Activated T-cell treated with anti-CD3 and anti-CD28 coated beads, Interleukin-2, amount 50 U/mL, for 1 hour (primary cell): ENCODE results near the gene ZNF586.
"Not testable (repeated sequence)": the region's sequence is repeated elsewhere in the genome, so short reads cannot be mapped to it uniquely, and the experiment has no call there.

Source experiments
- DNase-seq: peaks from one replicate; pipeline ENCODE4 v3.0.0-alpha.2; 2020

The ZNF586 gene

GRCh38 chr19:57769345-57770131 lies at the start of gene ZNF586:
ZNF586 (plus strand) TSS chr19:57769676; CDS start chr19:57769843, 167 bp downstream.
- peak; percentile 82 for DNase-seq

DNA sequence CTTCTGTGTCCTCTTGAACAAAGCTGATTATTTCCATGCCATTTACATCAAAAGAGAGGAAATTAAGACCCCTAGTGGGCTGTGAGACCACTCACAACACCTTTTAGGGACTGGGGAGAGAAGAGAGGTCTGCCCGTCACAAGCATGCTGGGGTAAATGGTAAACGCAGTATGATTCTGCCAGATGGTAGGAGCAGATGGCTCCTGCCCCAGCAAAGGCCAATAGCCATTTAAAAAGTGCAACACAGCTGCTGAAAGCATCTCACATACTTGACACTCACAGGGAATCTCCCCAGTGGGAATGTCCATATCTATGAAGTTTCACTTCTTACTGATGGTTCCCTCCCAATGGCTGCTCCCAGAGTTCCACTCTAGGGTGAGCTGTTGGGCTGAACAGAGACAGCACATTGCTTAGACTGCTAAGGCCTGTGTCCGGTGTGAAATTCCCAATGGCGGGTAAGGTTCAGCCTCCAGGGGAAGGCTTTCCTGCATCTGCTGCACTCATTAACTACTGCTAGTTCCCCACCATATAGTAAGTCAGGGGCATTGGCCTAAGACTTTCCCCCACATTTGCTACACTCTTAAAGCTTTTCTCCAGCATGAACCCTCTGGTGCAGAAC lies 49.5 kb upstream of the ZNF586 start:
- no peak for DNase-seq

GRCh38 chr19:57720878-57721277 lies 48.6 kb upstream of the ZNF586 start:
- DNase-seq, result no peak

DNA sequence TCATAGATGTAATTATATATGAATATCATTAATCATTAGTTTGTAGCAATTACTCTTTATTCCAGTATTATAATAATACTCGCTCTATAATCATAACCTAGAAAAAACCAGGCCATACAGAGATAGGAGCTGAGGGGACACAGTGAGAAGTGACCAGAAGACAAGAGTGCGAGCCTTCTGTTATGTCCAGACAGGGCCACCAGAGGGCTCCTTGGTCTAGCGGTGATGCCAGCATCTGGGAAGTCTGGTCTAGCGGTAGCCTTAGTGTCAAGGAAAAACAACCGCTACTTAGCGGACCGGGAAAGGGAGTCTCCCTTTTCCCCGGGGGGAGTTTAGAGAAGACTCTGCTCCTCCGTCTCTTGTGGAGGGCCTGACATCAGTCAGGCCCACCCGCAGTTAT lies 31.2 kb upstream of the ZNF586 start:
- peak; percentile 53 for DNase-seq

DNA sequence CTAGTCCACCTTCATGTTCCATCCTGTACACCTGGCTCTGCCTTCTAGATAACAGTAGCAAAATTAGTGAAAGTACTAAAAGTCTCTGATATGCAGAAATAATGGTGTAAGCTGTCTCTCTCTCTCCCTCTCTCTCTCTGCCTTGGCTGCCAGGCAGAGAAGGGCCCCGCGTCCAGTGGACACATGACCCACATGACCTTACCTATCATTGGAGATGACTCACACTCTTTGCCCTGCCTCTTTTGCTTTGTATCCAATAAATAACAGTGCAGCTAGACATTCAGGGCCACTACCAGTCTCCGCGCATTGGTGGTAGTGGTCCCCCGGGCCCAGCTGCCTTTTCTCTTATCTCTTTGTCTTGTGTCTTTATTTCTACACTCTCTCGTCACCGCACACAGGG lies 30.7 kb upstream of the ZNF586 start:
- DNase-seq, result not testable (repeated sequence)

GRCh38 chr19:57746580-57747471 lies 22.6 kb upstream of the ZNF586 start, which contains the start of gene ZNF776:
ZNF776 (plus strand) TSS chr19:57746815; CDS start chr19:57747059, 244 bp downstream.
- peak; percentile 72 for DNase-seq

DNA sequence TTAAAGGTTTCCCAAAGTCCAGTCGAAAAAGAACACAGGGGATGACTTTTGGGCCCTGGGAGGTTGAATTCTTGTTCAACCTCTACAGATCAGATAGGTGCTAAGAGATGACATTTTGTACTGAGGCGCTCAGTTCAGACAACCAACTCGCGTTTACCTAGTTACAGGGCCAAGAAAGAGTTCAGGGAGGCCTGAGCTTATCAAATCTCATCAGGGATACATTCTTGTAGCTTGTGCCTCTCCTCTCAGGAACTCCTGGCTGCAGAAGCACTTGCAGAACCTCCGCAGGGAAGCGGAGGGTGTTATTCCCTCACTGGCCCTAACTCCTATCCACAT lies 22.0 kb upstream of the ZNF586 start:
- DNase-seq, result no peak

GRCh38 chr19:57748029-57748428 lies 21.4 kb upstream of the ZNF586 start:
- DNase-seq, result no peak

- DNase-seq, result no peak
These were observed 15.3 kb upstream of the ZNF586 start for GRCh38 chr19:57754091-57754673.

- DNase-seq, result no peak
These were observed 14.4 kb upstream of the ZNF586 start for GRCh38 chr19:57755031-57755430.

DNA sequence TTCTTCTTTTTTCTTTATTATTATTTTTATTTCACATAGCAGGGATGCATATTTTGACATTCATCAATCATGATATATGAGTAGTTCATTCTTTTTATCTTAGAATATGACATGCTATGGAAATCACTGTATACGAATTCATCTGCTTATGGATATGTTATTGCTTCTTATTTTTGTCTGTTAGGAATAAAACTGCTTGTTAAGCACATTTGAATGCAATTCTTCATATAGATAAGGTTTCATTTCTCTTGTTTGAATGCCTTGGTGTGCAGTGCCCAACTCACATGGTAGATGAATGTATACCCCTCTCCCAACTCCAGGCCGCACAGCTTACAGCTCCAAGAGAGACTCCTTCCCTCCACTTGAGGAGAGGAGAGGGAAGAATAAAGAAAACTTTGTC lies 11.5 kb upstream of the ZNF586 start:
- no peak for DNase-seq

DNA sequence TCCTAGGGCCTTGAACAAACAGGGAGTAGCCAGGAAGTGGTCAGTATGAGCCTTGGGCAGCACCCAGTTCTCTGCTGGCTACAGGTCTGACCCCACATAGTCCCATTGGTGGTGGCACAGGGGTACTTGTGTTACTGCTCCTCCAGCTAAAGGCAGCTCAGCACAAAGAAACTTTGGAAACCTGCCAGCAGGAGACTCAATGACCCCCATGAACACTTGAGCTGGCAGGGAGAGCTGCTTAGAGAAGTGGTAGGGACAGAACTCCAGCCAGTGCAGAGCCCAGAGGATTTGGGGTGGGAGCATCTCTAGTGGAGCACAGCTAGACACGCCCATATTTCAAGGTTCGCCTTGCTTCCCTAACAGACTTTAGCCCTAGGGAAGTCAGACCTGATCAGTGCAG lies 10.4 kb upstream of the ZNF586 start:
- no peak for DNase-seq

- DNase-seq, result no peak
These were observed 1.9 kb downstream of the ZNF586 start for GRCh38 chr19:57771417-57771816.

- DNase-seq, result no peak
These were observed 4.0 kb downstream of the ZNF586 start for GRCh38 chr19:57773488-57773887.

DNA sequence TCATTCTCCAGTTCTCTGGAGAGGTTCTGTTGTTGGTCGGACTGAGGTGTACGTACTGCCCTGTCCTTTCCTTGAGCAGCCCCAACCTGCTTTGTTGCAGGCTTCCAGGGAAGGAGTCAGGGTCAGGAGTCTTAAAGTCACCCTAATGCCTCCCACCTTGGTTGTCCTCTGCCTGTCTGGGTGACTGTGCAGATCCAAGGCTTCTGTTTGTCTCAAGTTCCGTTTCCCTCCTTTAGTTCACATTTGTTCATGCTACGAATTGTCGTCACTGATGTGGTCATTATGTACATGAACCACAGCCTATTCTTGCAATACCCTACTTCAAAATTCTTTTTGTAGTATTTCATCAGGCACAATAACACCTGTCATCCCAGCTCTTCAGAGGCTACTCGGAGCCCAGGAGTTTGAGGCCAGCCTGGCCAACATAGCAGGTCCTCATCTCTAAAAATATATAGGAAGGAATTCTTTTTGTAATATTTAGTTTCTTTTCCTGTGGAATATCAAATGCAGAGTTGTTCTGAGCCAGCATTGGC lies 7.4 kb downstream of the ZNF586 start:
- DNase-seq, result no peak

DNA sequence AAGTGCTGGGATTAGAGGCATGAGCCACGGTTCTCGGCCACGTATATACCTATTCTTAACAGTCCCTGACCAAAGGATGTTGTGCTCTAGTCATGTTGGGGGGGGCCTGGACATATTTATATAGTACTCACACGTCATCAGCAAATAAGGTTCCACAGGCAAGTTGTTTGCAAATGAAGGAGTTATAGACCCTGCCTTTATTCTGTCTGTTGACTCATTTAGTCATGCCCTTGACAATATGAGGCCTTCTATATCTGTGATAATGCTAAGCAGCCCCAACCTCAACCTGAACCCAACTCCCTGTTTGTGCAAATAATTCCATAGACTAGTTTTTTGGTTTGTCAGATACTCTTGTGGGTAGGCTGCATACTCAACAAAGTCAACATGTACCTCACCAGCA lies 8.9 kb downstream of the ZNF586 start:
- no peak for DNase-seq

- no peak for DNase-seq
These were observed 9.9 kb downstream of the ZNF586 start for GRCh38 chr19:57779220-57779845.

GRCh38 chr19:57786286-57786685 lies 16.8 kb downstream of the ZNF586 start:
- DNase-seq, result no peak

DNA sequence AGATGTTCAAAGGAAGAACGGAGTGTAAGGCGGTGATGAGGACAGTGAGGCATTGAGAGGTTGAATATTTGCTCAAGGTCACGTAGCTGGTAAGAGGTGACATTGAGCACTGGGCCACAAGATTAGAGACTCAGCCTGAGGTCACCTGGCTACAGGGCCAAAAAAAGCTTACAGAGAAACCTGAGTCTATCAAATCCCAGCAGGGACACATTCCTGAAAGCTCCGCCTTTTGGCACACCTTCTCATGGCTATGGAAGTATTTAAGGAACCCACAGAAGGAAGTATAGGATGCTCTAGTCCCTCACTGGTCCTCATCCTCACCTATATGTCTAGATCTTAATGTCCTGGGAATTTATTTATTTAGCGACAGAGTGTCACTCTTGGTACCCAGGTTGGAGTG lies 17.4 kb downstream of the ZNF586 start:
- no peak for DNase-seq

DNA sequence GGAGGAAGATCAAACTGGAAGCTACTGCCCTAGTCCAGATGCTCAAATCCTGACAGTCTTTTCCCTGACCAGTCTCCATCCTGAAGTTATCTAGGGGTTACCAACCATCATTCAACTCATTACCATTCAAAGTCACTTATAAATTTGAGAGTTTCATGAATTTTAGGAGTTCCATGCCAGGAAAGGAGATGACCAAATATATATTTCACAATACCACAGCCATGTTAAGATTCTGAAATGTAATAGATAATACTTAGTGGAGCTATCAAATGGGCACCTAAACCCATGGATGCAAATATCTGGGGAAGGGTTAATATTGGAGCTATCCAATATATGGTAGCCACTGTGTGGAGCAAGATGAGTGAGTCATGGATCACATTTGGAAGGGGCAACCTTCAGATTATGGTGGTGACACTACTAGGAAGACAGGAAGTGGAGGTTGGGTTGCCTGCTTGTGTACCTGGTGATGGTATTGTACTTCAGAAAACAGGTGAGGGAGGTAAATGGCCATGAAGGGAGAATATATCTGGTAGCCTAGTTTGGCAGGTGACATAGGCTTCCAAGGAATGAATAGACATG lies 18.7 kb downstream of the ZNF586 start:
- DNase-seq, result no peak

DNA sequence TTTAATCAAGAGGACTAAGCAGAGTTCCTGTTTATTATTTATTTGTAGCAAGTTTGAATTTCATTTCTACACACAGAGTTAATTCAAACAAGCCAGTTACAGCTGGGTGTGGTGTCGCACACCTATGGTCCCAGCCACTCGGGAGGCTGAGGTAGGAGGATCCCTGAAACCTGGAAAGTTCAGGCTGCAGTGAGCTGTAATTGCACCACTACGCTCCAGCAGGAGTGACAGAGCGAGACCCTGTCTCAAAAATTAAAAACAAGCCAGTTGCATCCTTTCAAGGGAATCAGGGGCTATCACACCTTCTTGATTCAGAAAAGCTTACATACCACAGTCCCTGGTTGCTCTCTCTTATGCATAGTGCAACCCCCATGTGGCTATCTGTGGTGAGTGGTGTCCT lies 19.8 kb downstream of the ZNF586 start:
- no peak for DNase-seq

- DNase-seq, result not testable (repeated sequence)
These were observed 27.1 kb downstream of the ZNF586 start for GRCh38 chr19:57796580-57796979.
